Activated T-helper 9 cell treated with anti-CD3 and anti-CD28 coated beads, Interleukin-2, amount 50 U/mL, for 16 hours (primary cell): ENCODE data around the gene PLEKHA7.
"Not testable (repeated sequence)": the region's sequence is repeated elsewhere in the genome, so short reads cannot be mapped to it uniquely, and the experiment has no call there.

Experiments used
- DNase-seq: peaks from one replicate; pipeline ENCODE4 v3.0.0-alpha.2; 2020; ENCODE audit warnings: low read depth

PLEKHA7 gene

DNA sequence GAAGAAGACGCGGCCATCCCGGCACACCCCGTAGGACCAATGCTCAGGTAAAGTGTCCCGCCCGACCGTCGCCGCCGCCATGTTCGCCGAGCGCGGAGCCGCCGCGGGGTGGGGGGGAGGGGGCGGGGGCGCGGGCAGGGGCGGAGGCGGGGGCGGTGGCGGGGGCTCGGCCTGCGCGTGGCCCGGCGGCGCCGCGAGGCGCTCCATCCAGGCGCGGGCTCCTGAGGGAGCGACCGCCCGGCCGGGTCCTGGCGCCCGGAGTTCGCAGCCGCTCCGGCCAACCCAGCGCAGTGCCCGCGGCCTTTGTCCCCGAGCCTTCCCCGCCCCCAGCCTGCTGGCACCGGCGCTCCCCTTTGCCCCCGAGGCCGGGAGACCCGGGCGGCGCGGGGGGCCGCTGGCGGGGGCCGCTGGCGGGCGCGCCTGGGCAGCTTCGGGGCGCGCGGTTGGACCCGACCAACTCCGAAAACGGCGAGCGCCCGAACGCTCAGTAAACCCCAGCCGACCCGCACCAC lies at the start of gene PLEKHA7:
Gene PLEKHA7, minus strand, starts transcription at position 94 of the 512 bp plus-strand sequence. Its CDS starts 13 bp downstream, at position 81.
- no peak for DNase-seq

GRCh38 chr11:17063171-17064002 lies 49.2 kb upstream of the PLEKHA7 start:
- peak; percentile 33 for DNase-seq

- not testable (repeated sequence) for DNase-seq
Observed at GRCh38 chr11:17051146-17051545, 36.9 kb upstream of the PLEKHA7 start.

GRCh38 chr11:17048491-17048890 lies 34.3 kb upstream of the PLEKHA7 start:
- DNase-seq = not testable (repeated sequence)

- no peak for DNase-seq
Observed at GRCh38 chr11:17046690-17047089, 32.5 kb upstream of the PLEKHA7 start.

- no peak for DNase-seq
Observed at GRCh38 chr11:17036666-17037658, 22.7 kb upstream of the PLEKHA7 start.

DNA sequence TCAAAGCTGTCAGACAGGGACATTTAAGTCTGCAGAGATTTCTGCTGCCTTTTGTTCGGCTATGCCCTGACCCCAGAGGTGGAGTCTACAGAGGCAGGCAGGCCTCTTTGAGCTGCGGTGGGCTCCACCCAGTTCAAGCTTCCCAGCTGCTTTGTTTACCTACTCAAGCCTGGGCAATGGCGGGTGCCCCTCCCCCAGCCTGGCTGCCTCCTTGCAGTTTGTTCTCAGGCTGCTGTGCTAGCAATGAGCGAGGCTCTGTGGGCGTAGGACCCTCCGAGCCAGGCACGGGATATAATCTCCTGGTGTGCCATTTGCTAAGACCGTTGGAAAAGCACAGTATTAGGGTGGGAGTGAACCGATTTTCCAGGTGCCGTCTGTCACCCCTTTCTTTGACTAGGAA lies 19.8 kb upstream of the PLEKHA7 start:
- not testable (repeated sequence) for DNase-seq

- no peak for DNase-seq
Observed at GRCh38 chr11:17026487-17027082, 12.4 kb upstream of the PLEKHA7 start.

- no peak for DNase-seq
Observed at GRCh38 chr11:17024924-17025323, 10.7 kb upstream of the PLEKHA7 start.

DNA sequence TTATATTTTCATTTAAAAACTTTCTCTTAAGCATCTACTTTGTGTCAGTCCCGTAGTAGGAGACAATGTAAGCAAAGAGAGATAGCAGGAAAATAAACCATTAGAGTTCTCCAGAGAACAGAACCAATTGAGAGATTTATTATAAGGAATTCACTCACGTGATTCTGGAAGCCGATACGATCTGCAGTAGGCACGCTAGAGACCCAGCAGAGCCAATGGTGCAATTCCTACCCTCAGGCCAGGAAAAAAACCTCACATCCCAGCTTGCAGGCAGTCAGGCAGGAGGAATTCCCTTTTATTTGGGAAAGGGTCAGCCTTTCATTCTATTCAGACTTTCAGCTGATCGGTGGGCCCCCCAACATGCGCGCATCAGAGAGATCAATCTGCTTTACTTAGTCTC lies 7.3 kb upstream of the PLEKHA7 start:
- DNase-seq = no peak

DNA sequence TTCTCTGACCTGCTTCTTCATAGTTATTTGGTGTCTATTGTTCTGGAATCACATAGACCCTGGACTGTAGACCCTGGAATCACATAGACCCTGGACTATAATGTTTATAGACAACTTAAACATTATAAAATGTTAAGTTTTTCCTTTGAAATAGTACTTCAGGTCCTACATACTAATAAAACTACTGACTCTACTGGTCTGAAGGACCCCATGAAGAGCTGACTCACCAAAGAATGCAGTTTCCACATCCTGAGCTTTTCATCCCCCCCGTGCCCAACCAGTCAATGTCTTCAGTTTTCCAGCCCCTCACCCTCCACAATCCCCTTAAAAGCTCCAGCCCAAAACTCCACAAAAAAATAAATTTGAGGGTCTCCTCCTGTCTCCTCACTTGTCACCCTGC lies 6.6 kb upstream of the PLEKHA7 start:
- no peak for DNase-seq

- DNase-seq = no peak
Observed at GRCh38 chr11:17019232-17019631, 5.0 kb upstream of the PLEKHA7 start.

DNA sequence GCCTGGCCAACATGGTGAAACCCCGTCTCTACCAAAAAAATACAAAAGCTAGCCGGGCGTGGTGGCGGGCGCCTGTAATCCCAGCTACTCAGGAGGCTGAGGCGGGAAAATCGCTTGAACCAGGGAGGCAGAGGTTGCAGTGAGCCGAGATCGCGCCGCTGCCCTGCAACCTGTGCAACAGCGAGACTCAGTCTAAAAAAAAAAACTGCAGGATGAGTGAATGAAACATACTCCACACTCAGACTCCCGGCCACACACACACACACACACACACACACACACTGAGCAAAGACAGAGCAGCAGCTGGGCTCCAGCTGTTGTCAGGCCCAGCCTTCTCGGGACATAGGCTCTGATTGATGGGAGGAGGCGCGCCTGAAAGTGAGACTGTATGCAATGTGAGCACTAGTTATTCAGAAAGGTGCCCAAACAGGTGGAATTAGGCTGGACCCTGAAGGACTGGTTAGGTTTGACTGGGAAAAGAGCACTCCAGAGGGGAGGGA lies 1.5 kb upstream of the PLEKHA7 start:
- DNase-seq = no peak

DNA sequence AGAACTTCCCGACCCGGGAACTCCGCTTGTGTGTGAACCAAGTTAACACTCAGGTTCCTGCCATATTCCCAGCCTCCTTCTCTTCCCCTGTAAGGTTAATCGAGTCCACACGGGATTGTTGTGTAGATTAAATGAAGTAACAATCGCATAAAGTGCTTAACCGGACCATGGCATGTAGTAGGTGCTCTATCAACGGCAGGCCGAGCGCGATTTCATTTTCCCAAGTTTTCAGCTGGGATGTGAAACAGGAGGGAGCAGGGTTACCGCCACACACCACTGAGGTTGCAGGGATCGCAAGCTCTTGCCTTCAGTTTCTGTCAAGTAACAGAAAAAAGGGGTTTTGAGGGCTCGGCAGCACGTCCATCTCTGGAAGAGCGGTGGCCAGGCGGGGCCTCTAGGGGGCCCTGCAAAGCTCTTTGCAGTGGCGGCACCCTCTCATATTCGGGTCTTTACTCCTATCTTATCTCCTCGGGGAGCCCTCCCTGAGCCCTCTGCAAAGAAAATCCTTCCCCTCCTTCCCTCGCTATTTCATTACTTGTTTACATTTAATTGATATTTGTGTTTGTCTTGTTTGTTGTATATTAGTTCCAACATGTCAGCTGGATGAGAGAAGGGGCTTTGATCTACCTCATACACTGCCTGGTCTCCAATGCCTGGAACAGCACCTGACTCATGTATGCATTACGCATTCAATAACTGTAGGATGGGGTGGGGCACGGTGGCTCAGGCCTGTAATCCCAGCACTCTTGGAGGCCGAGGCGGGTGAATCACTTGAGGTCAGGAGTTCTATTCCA lies 816 bp upstream of the PLEKHA7 start:
- no peak for DNase-seq

DNA sequence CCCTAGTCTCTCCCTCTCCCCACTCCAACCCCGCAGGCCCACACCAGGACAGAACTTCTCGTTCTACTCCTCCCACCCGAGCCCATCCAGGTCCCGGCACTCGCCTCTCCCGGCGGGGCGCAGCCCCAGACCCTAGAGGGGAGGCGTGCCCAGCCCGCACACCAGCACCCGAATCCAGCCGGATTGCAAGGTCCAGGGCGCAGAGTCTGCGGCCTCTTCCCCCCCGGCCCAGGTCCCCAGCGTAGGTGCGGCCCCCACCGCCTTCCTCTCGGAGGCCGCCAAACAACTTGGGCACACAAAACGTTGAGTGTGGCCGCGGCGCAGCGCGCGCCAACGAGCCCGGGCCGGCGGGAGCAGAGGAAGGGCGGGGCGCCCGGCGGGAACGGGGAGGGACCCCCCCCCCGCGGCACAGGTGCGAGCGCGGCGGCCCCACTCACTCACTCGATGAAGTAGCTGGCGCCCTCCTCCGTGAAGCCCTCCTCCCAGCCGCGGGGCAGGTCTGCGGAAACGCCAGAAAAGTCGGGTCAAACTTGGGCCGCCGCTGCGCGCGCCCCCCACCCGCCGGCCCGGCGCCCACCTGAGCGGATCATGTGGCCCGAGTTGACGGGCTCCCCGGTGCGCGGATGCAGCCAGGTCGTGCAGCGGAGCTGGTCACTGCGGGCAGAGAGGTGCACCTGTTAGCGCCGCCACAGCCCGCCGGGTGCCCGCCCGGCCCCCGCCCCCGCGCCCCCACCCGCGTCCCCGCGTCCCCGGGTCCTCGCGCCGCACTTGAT lies 480 bp downstream of the PLEKHA7 start:
- DNase-seq = peak; percentile 9

DNA sequence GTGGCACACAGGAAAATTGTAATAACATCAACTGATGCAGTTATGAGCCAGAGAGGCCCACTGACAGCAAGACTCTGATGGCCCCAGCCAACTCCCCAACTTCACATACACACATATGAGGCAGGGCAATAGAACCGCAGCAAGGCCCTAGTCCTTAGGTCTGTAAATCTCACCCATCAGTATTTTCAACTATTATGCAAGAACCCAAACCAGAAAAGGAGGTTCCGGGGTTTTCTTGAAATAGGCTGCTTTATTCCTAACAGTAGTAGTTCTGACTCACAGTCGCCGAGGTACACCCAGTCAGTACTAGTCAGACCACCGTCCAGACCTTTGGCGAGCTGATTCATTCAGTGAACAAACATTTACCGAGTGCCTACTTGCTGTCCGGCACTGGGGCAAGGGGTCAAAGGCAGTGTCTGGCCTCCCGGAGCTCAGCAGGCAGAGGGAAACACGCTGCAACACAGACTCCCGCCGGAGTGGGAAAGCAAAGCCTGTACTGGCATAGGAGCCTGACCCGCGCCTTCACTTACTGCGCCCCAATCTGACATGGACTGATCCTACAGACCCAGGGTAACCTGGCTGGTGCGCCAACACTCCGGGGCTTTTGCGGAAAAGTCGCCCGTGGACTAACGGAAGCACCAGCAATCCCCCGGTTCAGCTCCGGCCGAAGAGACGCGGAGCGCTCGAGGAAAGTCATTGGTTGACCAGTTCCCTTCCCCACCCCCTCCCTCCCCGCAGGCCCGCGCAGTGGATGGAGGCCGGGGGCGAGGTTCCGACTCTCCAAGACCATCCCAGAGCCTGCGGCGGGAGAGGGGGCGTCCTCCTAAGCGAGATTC lies 1.3 kb downstream of the PLEKHA7 start:
- no peak for DNase-seq

- DNase-seq = no peak
Observed at GRCh38 chr11:17012179-17012578, 2.0 kb downstream of the PLEKHA7 start.

DNA sequence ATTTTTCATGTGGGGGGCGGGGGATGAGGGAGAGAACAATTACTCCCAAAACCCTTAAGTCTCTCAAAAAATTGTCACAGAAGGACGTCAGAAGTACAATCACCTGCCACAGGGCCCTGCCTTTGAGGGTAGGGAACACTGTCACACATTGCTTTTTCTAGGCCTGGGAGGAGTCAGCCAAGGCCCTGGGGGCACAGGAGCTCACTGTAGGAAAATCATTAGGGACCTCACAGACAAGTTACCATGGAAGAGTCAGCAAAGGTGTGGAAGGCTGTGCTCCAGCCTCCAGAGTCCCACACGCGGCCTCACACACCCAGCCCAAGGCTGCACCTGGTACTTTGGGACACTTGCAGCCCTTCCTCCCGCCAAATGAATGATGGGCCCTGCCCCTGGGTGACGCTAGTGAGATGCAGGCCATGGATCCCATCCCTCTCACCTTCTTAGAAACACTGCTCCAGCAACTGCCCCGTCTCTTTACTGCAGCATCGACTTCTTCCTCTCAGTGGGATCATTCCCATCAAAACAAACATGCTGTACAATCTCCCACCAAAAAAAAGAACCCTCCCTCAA lies 3.3 kb downstream of the PLEKHA7 start:
- DNase-seq = no peak

- no peak for DNase-seq
Observed at GRCh38 chr11:17008099-17008498, 6.1 kb downstream of the PLEKHA7 start.
